DMS153 treated with DMSO at 0.1 percent for 48 hours (cell line): ENCODE results near the gene IRF1.
"Not testable (repeated sequence)": the region's sequence is repeated elsewhere in the genome, so short reads cannot be mapped to it uniquely, and the experiment has no call there.

ENCODE experiments used
- DNase-seq: peaks from one replicate; lab custom pipeline; 2025; ENCODE audit not compliant: unreplicated experiment; lab: John Stamatoyannopoulos, UW

The IRF1 gene

GRCh38 chr5:132445640-132445923 is 45.0 kb downstream of the IRF1 start:
- DNase-seq = no peak

GRCh38 chr5:132444841-132445639 is 45.5 kb downstream of the IRF1 start:
- DNase-seq = no peak

- DNase-seq = no peak
Measured at GRCh38 chr5:132444061-132444460, 46.5 kb downstream of the IRF1 start.

- DNase-seq = no peak
Measured at GRCh38 chr5:132439521-132440089, 51.0 kb downstream of the IRF1 start.

- DNase-seq = no peak
Measured at GRCh38 chr5:132438917-132439316, 51.7 kb downstream of the IRF1 start.

- DNase-seq = not testable (repeated sequence)
Measured at GRCh38 chr5:132438267-132438645, 52.3 kb downstream of the IRF1 start.

GRCh38 chr5:132437604-132438266 is 52.8 kb downstream of the IRF1 start:
- no peak for DNase-seq

GRCh38 chr5:132436936-132437335 is 53.6 kb downstream of the IRF1 start:
- DNase-seq = no peak

- no peak for DNase-seq
Measured at GRCh38 chr5:132435886-132436285, 54.7 kb downstream of the IRF1 start.

GRCh38 chr5:132435447-132435846 is 55.1 kb downstream of the IRF1 start:
- no peak for DNase-seq

GRCh38 chr5:132434416-132435286 is 55.9 kb downstream of the IRF1 start:
- no peak for DNase-seq

GRCh38 chr5:132433141-132433540 is 57.4 kb downstream of the IRF1 start:
- DNase-seq = no peak

- DNase-seq = no peak
Measured at GRCh38 chr5:132431632-132432031, 58.9 kb downstream of the IRF1 start.
